HG03196 (cell line): Measurements from ENCODE around the gene BSND.

Experiments used
- ATAC-seq: cut with Tn5 transposase; IDR thresholded peaks from one replicate; pipeline ENCODE4 v1.9.1; 2021; ENCODE audit not compliant: unreplicated experiment

Gene BSND

GRCh38 chr1:55045430-55045829 is 46.7 kb downstream of the BSND start:
- ATAC-seq: no peak

DNA sequence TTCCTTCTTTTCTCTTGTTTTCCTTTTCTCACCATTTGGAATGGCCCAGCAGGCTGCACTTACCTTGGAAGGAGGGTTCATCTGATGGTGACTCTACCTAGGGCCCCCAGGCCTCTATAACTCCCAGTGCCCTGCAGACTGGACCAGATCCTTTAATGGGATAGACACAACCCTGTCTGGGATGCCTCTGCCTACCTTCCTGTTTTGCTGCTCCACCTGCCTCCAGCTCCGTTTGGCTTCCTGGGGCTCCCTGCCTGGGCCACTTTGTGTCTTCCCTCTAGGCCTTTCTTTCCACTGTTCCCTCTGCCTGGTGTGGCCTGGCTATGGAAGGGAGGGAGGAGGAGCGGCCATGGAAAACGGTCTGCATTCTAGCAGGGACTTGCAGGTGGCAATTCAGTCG is 48.1 kb downstream of the BSND start:
- ATAC-seq: no peak

GRCh38 chr1:55047611-55048010 is 48.9 kb downstream of the BSND start:
- ATAC-seq: no peak

DNA sequence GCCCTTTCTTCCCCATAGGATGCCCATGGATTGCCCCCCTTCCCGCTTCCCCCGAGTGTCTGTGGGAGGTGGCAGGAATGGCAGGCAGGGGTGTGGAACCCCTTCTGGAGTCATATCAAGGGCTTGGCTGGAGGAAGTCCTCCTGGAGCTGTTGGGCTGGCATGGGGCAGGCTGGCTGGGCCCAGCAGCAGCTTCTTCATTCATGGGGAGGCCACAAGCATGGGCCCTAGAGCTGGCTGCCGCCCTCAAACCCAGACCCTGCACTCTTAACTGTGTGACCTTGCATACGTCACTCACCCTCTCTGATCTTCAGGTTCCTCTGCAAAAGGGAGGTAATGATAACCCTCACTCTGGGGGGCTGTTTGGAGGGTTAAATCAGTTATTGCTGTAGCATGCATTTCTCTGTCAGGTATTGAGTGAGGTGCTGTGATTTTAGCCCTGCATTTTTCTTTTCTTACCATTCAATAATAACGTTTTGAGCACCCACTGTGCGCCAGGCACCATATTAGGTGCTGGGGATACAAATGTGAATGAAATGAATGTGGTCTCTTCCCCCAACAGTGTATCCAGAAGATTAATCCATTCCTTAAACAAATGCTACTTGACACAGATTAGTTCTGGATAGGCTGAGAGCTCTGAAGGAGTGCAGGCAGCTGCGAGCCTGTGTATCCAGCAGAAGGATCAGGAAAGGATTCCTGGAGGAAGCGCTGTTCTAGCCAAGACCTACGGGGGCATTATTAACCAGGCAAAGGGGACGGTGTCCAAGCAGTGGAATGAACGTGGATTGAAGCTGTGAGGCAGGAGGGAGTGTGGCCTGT is 49.9 kb downstream of the BSND start:
- ATAC-seq: no peak

DNA sequence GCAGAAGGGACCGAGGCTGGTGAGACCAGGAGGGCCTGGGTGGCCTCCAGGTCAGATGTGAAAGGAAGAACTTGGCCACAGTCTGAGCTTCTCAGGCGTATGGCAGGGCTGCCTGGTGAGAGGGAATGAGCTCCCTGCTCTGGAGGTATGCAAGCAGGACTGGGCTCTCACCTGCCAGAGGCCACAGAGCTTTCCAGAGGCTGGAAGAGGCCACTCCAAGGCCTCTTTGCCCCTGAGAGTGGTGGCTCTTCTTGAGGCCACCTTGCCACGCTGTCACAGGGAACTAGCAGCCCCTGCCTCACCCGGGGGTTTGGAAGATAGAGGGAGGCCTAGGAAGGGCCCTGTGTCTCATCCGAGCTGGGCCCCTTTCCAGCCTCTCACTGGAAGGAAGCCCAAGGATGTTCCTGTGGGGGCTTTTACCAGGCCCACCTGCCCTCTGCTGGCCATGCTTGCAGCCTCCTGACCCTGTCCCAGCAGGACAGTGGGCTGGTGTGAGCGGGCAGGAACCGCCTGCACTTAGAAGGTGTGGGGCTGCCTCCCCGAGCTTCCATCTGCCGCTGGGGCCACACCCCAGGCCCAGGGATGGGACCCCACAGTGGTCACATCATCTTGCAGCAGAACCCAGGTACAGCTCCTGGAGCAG is 50.7 kb downstream of the BSND start:
- no peak for ATAC-seq

DNA sequence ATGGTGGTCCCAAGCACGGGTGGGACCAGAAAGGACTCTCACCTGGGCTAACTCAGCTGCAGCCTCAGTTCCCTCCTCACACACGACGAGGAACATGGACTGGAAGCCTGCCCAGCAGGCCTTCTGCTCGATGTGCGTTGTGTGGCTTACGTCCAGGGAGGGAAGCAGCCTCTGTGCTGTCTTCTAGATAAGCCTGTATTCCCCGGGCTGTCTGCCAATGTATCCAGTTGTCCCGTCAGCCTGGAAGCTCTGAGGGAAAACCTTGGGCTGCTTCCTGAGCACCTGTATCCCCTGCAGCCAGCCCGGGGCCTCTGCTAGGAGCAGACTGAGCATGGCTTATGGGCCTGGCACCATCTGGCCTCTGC is 51.2 kb downstream of the BSND start:
- ATAC-seq: no peak

GRCh38 chr1:55050283-55050682 is 51.5 kb downstream of the BSND start:
- ATAC-seq: no peak

GRCh38 chr1:55051169-55051568 is 52.4 kb downstream of the BSND start:
- ATAC-seq: no peak

- no peak for ATAC-seq
Observed at GRCh38 chr1:55051621-55052020, 52.9 kb downstream of the BSND start.

DNA sequence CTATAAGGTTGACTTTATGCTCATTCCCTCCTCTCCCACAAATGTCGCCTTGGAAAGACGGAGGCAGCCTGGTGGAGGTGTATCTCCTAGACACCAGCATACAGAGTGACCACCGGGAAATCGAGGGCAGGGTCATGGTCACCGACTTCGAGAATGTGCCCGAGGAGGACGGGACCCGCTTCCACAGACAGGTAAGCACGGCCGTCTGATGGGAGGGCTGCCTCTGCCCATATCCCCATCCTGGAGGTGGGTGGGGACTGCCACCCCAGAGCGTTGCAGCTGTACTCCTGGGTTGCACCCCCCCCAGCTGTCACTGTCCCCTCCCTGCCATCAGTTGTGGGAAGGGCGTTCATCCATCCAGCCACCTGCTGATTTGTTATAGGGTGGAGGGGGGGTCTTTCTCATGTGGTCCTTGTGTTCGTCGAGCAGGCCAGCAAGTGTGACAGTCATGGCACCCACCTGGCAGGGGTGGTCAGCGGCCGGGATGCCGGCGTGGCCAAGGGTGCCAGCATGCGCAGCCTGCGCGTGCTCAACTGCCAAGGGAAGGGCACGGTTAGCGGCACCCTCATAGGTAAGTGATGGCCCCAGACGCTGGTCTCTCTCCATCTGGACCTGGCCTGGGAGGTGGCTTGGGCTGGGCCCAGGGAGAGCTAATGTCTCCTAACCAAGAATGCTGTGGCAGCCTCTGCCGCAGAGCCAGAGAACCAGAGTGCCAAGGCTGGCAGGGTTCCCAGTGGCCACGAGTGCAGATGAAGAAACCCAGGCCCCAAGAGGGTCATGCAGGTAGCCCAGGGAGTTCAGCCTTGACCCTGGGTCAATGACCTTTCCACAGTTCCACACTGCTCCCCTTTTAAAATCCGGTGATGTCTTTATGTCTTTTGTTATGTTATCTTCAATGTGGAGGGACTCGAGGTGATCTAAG is 53.7 kb downstream of the BSND start:
- ATAC-seq: no peak

GRCh38 chr1:55053265-55053954 is 54.7 kb downstream of the BSND start:
- ATAC-seq: no peak

GRCh38 chr1:55054396-55054795 is 55.7 kb downstream of the BSND start:
- ATAC-seq: no peak

- ATAC-seq: no peak
Observed at GRCh38 chr1:55055084-55055882, 56.5 kb downstream of the BSND start.

DNA sequence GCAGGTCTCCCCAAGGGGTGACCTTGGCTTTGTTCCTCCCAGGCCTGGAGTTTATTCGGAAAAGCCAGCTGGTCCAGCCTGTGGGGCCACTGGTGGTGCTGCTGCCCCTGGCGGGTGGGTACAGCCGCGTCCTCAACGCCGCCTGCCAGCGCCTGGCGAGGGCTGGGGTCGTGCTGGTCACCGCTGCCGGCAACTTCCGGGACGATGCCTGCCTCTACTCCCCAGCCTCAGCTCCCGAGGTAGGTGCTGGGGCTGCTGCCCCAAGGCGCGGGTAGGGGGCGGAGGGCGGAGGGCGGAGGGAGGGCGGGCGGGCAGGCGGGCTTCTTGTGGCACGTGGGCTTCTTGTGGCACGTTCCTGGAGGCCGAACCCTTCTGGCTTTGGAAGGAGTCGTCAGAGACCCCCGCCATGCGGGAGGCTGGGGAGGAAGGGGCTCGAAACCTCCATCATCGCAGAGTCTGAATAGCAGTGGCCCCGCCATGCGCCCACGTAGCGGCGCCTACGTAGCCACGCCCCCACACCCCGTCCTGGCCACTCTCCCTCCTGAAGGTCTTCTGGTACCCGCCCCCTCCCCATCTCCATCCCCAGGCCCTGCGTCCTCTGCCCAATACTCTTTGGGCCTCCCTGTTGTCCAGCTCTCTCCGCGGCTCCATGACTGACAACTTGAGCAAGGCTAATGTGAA is 57.4 kb downstream of the BSND start:
- ATAC-seq: no peak

GRCh38 chr1:55056632-55056992 is 57.9 kb downstream of the BSND start:
- ATAC-seq: no peak

DNA sequence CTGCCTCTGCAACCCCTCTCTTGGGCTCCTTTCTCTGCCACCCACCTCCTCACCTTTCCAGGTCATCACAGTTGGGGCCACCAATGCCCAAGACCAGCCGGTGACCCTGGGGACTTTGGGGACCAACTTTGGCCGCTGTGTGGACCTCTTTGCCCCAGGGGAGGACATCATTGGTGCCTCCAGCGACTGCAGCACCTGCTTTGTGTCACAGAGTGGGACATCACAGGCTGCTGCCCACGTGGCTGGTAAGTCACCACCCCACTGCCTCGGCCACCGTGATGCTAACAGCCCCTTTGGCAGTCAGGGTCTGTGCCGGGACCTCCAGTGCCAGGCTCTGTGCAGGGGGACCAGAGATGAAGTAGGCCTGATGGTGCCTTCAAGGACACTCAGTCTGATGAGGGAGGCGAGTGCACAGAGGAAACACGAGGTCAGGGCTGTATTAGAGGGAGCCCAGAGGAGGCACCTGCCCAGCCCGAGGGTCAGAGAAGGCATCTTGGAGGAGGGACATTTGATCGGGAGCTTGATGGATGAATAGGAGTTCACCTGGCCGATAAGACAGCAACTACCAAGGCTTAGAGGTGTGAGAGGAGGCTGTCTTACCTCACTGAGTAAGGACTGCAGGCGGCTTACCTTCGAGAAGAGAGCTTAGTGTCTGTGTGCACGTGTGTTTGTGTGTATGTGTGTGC is 58.7 kb downstream of the BSND start:
- ATAC-seq: no peak

DNA sequence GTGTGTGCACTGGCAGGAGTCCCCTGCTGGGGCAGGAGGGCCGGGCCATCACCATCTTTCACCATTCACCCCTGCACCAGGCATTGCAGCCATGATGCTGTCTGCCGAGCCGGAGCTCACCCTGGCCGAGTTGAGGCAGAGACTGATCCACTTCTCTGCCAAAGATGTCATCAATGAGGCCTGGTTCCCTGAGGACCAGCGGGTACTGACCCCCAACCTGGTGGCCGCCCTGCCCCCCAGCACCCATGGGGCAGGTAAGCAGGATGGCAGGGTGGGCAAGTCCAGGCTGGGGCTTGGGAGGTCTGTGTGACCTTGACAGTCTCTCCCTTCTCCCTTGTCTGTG is 59.2 kb downstream of the BSND start:
- no peak for ATAC-seq

GRCh38 chr1:55059302-55060132 is 60.8 kb downstream of the BSND start:
- no peak for ATAC-seq
